HCT116 (cell line): Measurements from ENCODE around the gene SORCS2. TPM values are rescaled to one million over a fixed set of nuclear protein-coding genes. Genes with fewer than 3 reads are reported as not detected.

Source experiments
- ATAC-seq: fragments of 200-7000 bp; cut with Tn5 transposase; 2 replicates; pipeline ENCODE4 v1.9.1; 2020; ENCODE audit warnings: mild to moderate bottlenecking, moderate library complexity
- BruUV-seq: library from RNA; stranded (reverse); fragments of 400-500 nt; replicated peaks from 2 replicates; lab custom pipeline; 2021; lab: Mats Ljungman, UMichigan
- CTCF ChIA-PET: fragments of 300-600 bp; sonication (Branson Sonifier 250); formaldehyde crosslinking; loops from one replicate; lab custom pipeline; 2021; ENCODE audit warnings: antibody characterized with exemption; lab: Charles Lee
- POLR2A ChIA-PET: fragments of 300-600, 350-600 bp; sonication (Branson Sonifier 250); formaldehyde crosslinking; loops from one replicate; lab custom pipeline; 2021; ENCODE audit warnings: antibody characterized with exemption; lab: Charles Lee
- RAD21 ChIA-PET, 2 experiments: fragments of 300-600 bp; sonication (Branson Sonifier 250); formaldehyde crosslinking; loops; one replicate each; lab custom pipeline; 2023; ENCODE audit warnings: low total read pairs in 2 of 2; ENCODE audit not compliant: uncharacterized antibody in 2 of 2, unreplicated experiment in 2 of 2, low non-redundant PET in 1 of 2; lab: Charles Lee
- DNase-seq: peaks from one replicate; pipeline ENCODE4 v3.0.0-alpha.2; 2010; ENCODE audit warnings: low read depth, low spot score
- H2AFZ ChIP-seq: fragments of 200-600 bp; shearing (Covaris generic), sonication (generic); 2 replicates; pipeline ENCODE4 v1.6.1; 2017; ENCODE audit warnings: low read depth, mixed run types, mixed read lengths, antibody characterized with exemption, low read length; ENCODE audit not compliant: poor library complexity, severe bottlenecking
- H3K27ac ChIP-seq: 2 replicates; pipeline ENCODE4 v1.5.1; 2012; ENCODE audit warnings: low read depth, low read length
- H3K27me3 ChIP-seq: fragments of 200-600 bp; sonication (generic); 2 replicates; pipeline ENCODE4 v1.6.1; 2016; ENCODE audit warnings: mixed run types, low read length, mixed read lengths; ENCODE audit not compliant: insufficient read depth
- H3K36me3 ChIP-seq, 2 experiments: fragments of 200-500 bp in 1 of 2; fragments of 200-600 bp in 1 of 2; sonication (Bioruptor generic) in 1 of 2; sonication (generic) in 1 of 2; 2 replicates each; pipeline versions ENCODE4 v1.5.1 to v1.6.1; 2014 to 2016; ENCODE audit warnings: low read length in 2 of 2, inconsistent platforms in 1 of 2, mixed read lengths in 1 of 2, mixed run types in 1 of 2; ENCODE audit not compliant: insufficient read depth in 2 of 2, control insufficient read depth in 1 of 2
- H3K4me1 ChIP-seq, 2 experiments: fragments of 200-600 bp in 1 of 2; sonication (generic) in 1 of 2; 2 replicates each; pipeline versions ENCODE4 v1.5.1 to v1.6.1; 2012 to 2017; ENCODE audit warnings: low read length in 2 of 2, inconsistent platforms in 1 of 2, mild to moderate bottlenecking in 1 of 2, mixed read lengths in 1 of 2, mixed run types in 1 of 2, moderate library complexity in 1 of 2; ENCODE audit not compliant: insufficient read depth in 2 of 2, control insufficient read depth in 1 of 2
- H3K4me2 ChIP-seq: fragments of 200-600 bp; sonication (generic); 2 replicates; pipeline ENCODE4 v1.6.1; 2017; ENCODE audit warnings: mixed run types, low read length, mixed read lengths
- H3K4me3 ChIP-seq, 2 experiments: fragments of 200-600 bp in 1 of 2; sonication (generic) in 1 of 2; replicated peaks in 1 of 2; 2 replicates each; pipeline ENCODE4 v1.5.1; 2011 to 2016; ENCODE audit warnings: low read length in 2 of 2, control low read depth in 1 of 2, low read depth in 1 of 2, mild to moderate bottlenecking in 1 of 2, mixed read lengths in 1 of 2, mixed run types in 1 of 2
- H3K79me2 ChIP-seq: fragments of 200-600 bp; sonication (generic); 2 replicates; pipeline ENCODE4 v1.6.1; 2017; ENCODE audit warnings: mild to moderate bottlenecking, mixed run types, low read length, moderate library complexity, mixed read lengths; ENCODE audit not compliant: insufficient read depth
- H3K9ac ChIP-seq: fragments of 200-600 bp; sonication (generic); 2 replicates; pipeline ENCODE4 v1.6.1; 2016; ENCODE audit warnings: low read length, mixed read lengths
- H3K9me2 ChIP-seq: fragments of 200-600 bp; sonication (generic), shearing (Covaris generic); 2 replicates; pipeline ENCODE4 v1.6.1; 2017; ENCODE audit warnings: mixed run types, mild to moderate bottlenecking, moderate library complexity; ENCODE audit not compliant: insufficient read depth
- H3K9me3 ChIP-seq, 2 experiments: fragments of 200-500 bp in 1 of 2; fragments of 200-600 bp in 1 of 2; sonication (Bioruptor generic) in 1 of 2; sonication (generic) in 1 of 2; 2 replicates each; pipeline ENCODE4 v1.6.1; 2014 to 2017; ENCODE audit warnings: low read length in 2 of 2, mixed read lengths in 2 of 2, inconsistent platforms in 1 of 2, low read depth in 1 of 2, mild to moderate bottlenecking in 1 of 2, mixed run types in 1 of 2, moderate library complexity in 1 of 2; ENCODE audit not compliant: control insufficient read depth in 1 of 2, insufficient read depth in 1 of 2
- H4K20me1 ChIP-seq: fragments of 200-600 bp; sonication (generic), shearing (Covaris generic); 2 replicates; pipeline ENCODE4 v1.6.1; 2017; ENCODE audit warnings: mixed run types, mild to moderate bottlenecking, moderate library complexity; ENCODE audit not compliant: insufficient read depth
- CBX3 ChIP-seq: IDR thresholded peaks from 2 replicates; pipeline ENCODE4 v1.6.1; 2012; ENCODE audit warnings: low read depth
- CEBPB ChIP-seq: IDR thresholded peaks from 2 replicates; pipeline ENCODE4 v1.6.1; 2012; ENCODE audit warnings: low read depth
- EGR1 ChIP-seq: IDR thresholded peaks from 2 replicates; pipeline ENCODE4 v1.6.1; 2012; ENCODE audit warnings: low read depth
- EZH2phosphoT487 ChIP-seq: fragments of 200-600 bp; IDR thresholded peaks from 2 replicates; pipeline ENCODE4 v1.6.1; 2018; ENCODE audit warnings: antibody characterized with exemption, borderline replicate concordance
- FOSL1 ChIP-seq: IDR thresholded peaks from 2 replicates; pipeline ENCODE4 v1.6.1; 2012; ENCODE audit warnings: low read depth
- SIN3A ChIP-seq: IDR thresholded peaks from 2 replicates; pipeline ENCODE4 v1.6.1; 2012; ENCODE audit warnings: low read depth
- SP1 ChIP-seq: IDR thresholded peaks from 2 replicates; pipeline ENCODE4 v1.6.1; 2012; ENCODE audit warnings: low read depth
- TCF7L2 ChIP-seq: IDR thresholded peaks from 2 replicates; pipeline ENCODE4 v1.7.0; 2011; ENCODE audit warnings: borderline replicate concordance, inconsistent platforms; ENCODE audit not compliant: insufficient read depth, insufficient read length; ENCODE audit errors: extremely low read depth
- YY1 ChIP-seq: IDR thresholded peaks from 2 replicates; pipeline ENCODE4 v1.6.1; 2011; ENCODE audit warnings: low read length, low read depth, moderate library complexity, mild to moderate bottlenecking; ENCODE audit not compliant: insufficient replicate concordance; ENCODE audit errors: extremely low read depth
- ZBTB33 ChIP-seq: IDR thresholded peaks from 2 replicates; pipeline ENCODE4 v1.6.1; 2011; ENCODE audit warnings: mild to moderate bottlenecking, low read length, moderate library complexity; ENCODE audit not compliant: insufficient replicate concordance; ENCODE audit errors: extremely low read depth
- ZFX ChIP-seq: fragments of 450-650 bp; IDR thresholded peaks from 2 replicates; pipeline ENCODE4 v1.6.1; 2017
- ZNF274 ChIP-seq: fragments of 200-500 bp; sonication (Bioruptor generic); IDR thresholded peaks from 2 replicates; pipeline ENCODE4 v1.6.1; 2014; ENCODE audit warnings: mild to moderate bottlenecking, low read depth, low read length, inconsistent platforms
- intact Hi-C: fragments of 100-400 bp; cut with micrococcal nuclease; formaldehyde crosslinking; loops from 2 replicates; pipeline ENCODE4 v1.10.0; 2022
- total RNA-seq: library from RNA; stranded (reverse); gene quantifications from one replicate; pipeline ENCODE4 v1.2.1, GENCODE V29; 2021; ENCODE audit not compliant: unreplicated experiment
- TF ChIP-seq, protein P1 (sequence below), 3 experiments: fragments of 200-600 bp in 1 of 3; sonication (generic) in 1 of 3; IDR thresholded peaks in 2 of 3; conservative IDR thresholded peaks in 1 of 3; 2 replicates each; pipeline ENCODE4 v1.5.1; 2012 to 2017; ENCODE audit warnings: low read depth in 2 of 3, low read length in 2 of 3, antibody characterized with exemption in 1 of 3, borderline replicate concordance in 1 of 3, control low read depth in 1 of 3, mild to moderate bottlenecking in 1 of 3, mixed read lengths in 1 of 3, mixed run types in 1 of 3, moderate library complexity in 1 of 3; ENCODE audit not compliant: insufficient read depth in 1 of 3

The SORCS2 gene
- total RNA-seq, 1 experiment from 2014 or later, result 0.37 TPM

DNA sequence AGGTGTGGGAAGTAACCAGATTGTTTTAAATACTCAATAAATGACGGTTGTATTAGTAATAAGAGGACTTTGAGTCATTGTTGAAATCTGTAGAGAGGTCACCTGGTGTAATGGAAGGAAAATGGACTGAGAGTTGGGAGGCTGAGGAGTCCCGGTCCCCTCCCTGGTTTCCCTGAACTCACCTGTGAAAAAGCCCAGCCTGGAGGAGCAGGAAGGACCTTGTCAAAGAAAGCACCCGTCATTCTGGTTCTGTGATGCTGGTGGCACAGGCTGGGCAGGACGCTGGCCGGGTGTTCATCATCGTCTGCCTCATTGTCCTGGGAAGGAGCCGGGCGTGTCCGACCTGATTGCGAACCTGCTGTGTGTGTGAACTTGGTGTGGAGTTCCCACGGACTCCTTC, 70.8 kb downstream of the SORCS2 start:
- CTCF ChIA-PET, result no interaction called here
- TF ChIP-seq FOSL1 (0 out of 2 replicates have a peak, but pooled peaks have one; percentile 19), CBX3 (no peak)
- TF ChIP-seq, all 23 proteins: peak for 1
- no peak overlapping the region for H3K27ac ChIP-seq

DNA sequence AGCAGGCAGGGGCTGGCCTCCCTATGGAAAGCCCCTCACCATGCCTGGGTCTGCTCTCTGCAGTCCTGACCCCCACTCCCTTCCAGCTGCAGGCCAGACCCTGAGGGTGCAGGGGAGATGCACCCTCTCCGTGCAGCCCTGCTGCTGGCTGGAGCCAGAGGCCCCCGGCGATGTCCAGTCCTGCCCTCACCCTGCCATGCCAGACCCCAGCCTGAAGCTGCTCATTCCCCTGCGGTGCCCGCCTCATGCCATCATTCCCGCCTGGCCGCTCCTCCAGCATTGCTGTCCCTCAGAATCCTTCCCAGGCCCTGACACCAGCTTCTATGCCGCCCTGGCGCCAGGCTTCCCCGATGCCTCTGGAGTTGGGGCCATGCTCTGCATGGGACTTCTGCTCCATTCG, 72.4 kb downstream of the SORCS2 start:
- H3K27ac ChIP-seq, result no peak overlapping the region
- intact Hi-C loops, result no loop called here
- no peaks in the 10 kb centered on the region for H3K9me3 ChIP-seq
- DNase-seq (no peak), ATAC-seq (no peak)
- BruUV-seq, result no TSS peak
- ChIA-PET POLR2A (no interaction called here), RAD21 (no interaction called here), CTCF (no interaction called here)
- no peaks in the 10 kb centered on the region for H4K20me1 ChIP-seq
- no peak overlapping the region for H3K4me3 ChIP-seq
- H3K27me3 ChIP-seq, result 0 out of 2 replicates have a peak, but pooled peaks cover 3% of the 10 kb centered on the region
- H3K4me2 ChIP-seq, result no peak overlapping the region
- H3K4me1 ChIP-seq, result peaks cover 2 to 30% of the 10 kb centered on the region in 2 experiments; a peak in 2 of 4 replicates
- H2AFZ ChIP-seq, result no peak overlapping the region
- H3K9ac ChIP-seq, result no peak overlapping the region
- no peaks in the 10 kb centered on the region for H3K9me2 ChIP-seq
- H3K79me2 ChIP-seq, result no peaks in the 10 kb centered on the region
- H3K36me3 ChIP-seq, result no peaks in the 10 kb centered on the region
- TF ChIP-seq, protein P1, sequence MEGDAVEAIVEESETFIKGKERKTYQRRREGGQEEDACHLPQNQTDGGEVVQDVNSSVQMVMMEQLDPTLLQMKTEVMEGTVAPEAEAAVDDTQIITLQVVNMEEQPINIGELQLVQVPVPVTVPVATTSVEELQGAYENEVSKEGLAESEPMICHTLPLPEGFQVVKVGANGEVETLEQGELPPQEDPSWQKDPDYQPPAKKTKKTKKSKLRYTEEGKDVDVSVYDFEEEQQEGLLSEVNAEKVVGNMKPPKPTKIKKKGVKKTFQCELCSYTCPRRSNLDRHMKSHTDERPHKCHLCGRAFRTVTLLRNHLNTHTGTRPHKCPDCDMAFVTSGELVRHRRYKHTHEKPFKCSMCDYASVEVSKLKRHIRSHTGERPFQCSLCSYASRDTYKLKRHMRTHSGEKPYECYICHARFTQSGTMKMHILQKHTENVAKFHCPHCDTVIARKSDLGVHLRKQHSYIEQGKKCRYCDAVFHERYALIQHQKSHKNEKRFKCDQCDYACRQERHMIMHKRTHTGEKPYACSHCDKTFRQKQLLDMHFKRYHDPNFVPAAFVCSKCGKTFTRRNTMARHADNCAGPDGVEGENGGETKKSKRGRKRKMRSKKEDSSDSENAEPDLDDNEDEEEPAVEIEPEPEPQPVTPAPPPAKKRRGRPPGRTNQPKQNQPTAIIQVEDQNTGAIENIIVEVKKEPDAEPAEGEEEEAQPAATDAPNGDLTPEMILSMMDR (IDR thresholded peaks at IDR 0.05 in 2 of 3, conservative IDR thresholded peaks at IDR 0.05 in 1 of 3; ENCODE audit: borderline replicate concordance in 1 of 3, insufficient read depth in 1 of 3, low read depth in 2 of 3, low read length in 2 of 3), result no peak
- TF ChIP-seq ZFX, result no peak
- no peak for TF ChIP-seq SIN3A
- no peak for TF ChIP-seq CEBPB
- TF ChIP-seq YY1, result no peak
- no peak for TF ChIP-seq FOSL1
- no peak for TF ChIP-seq EGR1
- TF ChIP-seq ZNF274, result no peak
- no peak for TF ChIP-seq EZH2phosphoT487
- no peak for TF ChIP-seq TCF7L2
- TF ChIP-seq ZBTB33, result no peak
- no peak for TF ChIP-seq SP1

More for the DNA sequence above, 70.8 kb downstream of the SORCS2 start:
- ATAC-seq (no peak), DNase-seq (no peak)
- no peak overlapping the region for H3K9ac ChIP-seq
- H3K79me2 ChIP-seq, result no peaks in the 10 kb centered on the region
- H3K4me1 ChIP-seq, result peaks cover 2 to 30% of the 10 kb centered on the region in 2 experiments; a peak in 2 of 4 replicates
- ChIA-PET RAD21 (no interaction called here), POLR2A (no interaction called here)
- H3K4me3 ChIP-seq, result no peak overlapping the region
- intact Hi-C loops, result no loop called here
- H3K36me3 ChIP-seq, result no peaks in the 10 kb centered on the region
- no peak overlapping the region for H2AFZ ChIP-seq
- no peaks in the 10 kb centered on the region for H3K9me3 ChIP-seq
- no peaks in the 10 kb centered on the region for H3K9me2 ChIP-seq
- peak overlapping the region; percentile 36 for H3K4me2 ChIP-seq
- H4K20me1 ChIP-seq, result no peaks in the 10 kb centered on the region
- 0 out of 2 replicates have a peak, but pooled peaks cover 3% of the 10 kb centered on the region for H3K27me3 ChIP-seq
- no TSS peak for BruUV-seq
